ENCODE data around the gene TAAR1.
"Not testable (repeated sequence)": the region's sequence is repeated elsewhere in the genome, so short reads cannot be mapped to it uniquely, and the experiment has no call there.

Gene TAAR1

DNA sequence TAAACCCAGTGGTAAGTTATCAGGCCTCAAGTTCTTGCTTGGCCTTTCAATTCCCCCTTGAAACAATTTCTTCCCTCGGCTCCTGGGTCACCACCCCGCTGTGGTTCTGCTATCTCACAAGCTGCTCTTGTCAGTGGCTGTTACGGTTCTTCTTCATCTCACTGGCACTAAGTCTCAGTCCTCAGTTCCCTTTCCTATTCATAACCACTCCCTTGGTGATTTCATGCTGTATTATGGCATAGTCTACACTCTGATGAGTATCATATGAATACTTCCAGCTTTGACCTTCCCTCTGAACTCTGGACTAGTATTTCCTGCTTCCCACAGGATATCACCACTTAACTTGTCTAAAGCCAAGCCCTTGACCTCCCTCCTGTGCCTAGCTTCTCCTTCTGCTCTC lies 7.9 kb downstream of the TAAR1 start:
- no peak for FAIRE-seq

DNA sequence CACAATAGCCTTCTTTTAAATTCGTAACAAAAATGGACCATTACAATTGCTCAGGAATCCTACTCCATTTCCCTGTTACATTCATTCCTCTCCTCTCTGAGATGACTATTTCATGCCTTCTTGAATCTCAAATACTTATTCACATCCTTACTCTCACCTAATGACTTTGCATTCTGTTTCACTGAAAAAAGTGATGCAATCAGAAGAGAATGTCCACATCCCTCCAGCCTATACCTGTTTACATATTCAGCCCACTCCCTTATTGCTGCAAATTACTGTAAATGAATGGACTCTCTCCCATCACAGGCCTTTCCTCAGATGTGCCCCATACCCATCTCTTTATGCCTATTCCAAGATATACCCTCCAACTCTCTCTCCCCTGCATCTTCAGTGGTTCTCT lies 8.6 kb downstream of the TAAR1 start:
- no peak for FAIRE-seq

DNA sequence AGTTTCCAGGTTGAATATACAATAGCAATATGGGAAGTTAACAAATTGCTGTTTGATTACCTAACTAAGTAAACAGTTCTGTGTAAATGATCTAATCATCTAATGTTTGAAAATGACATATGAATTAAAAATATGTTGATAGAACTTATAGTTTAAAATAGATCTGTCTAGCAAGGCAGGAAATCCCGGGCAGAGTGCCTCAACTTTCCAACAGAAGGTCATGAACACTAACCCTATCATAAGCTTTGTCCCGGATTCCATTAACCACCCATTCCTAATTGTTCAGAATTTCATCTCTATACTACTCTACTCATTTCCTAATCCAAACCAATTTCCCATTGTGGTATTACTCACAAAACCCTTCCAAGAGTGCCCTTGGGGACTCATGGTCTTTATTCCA lies 10.2 kb downstream of the TAAR1 start:
- FAIRE-seq = no peak

DNA sequence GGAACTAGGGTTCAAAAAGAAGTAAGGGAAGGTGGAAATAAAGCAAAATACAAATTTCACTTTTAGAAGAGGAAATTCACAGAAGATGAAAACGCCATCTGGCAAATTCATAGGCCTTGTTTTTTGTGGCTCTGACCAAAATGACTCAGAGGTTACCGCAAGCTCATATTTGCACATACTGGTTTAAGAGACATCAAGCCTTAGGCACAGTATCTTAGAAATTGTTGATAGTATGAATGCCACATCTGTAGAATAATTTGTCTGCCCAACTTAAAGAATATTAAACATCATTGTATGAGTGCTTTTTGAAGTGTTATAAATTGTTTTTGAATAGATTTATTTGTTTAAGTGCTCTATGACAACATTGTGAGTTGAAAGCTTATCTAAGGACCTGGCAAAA lies 10.6 kb downstream of the TAAR1 start:
- no peak for FAIRE-seq

DNA sequence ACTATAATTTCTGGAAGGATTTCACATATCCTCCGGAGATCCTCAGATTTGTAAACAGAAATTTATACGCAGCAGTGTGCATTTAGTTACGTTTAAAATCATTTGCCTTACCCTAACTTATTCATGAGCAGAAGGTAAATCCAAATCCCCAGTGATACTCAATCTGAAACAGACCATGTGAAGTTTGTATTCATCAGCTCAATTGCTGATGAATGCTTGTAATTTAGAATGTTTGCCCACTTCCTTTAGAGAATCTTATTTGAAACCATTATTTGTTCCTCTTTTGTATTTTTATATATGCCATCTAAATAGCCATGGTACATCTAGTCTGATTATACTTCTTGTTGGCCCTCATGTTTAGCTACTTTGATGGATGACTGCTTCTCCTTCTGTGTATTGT lies 15.4 kb downstream of the TAAR1 start:
- no peak for FAIRE-seq

DNA sequence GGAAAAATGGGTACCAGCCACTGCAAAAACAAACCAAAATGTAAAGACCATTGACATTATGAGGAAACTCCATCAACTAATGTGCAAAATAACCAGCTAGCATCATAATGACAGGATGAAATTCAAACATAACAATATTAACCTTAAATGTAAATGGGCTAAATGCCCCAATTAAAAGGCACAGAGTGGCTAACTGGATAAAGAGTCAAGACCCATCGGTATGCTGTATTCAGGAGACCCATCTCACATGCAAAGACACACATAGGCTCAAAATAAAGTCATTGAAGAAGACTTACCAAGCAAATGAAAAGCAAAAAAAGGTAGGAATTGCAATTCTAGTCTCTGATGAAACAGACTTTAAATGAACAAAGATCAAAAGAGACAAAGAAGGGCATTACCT lies 21.8 kb downstream of the TAAR1 start:
- not testable (repeated sequence) for FAIRE-seq

DNA sequence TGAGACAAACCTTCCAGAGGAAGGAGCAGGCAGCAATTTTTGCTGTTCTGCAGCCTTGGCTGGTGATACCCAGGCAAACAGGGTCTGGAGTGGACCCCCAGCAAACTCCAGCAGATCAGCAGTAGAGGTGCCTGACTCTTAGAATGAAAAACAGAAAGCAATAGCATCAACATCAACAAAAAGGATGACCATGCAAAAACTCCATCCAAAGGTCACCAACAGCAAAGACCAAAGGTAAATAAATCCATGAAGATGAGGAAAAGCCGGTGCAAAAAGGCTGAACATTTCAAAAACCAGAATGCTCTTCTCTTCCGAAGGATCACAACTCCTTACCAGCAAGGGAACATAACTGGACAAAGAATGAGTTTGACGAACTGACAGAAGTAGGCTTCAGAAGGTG lies 23.1 kb downstream of the TAAR1 start:
- not testable (repeated sequence) for FAIRE-seq

DNA sequence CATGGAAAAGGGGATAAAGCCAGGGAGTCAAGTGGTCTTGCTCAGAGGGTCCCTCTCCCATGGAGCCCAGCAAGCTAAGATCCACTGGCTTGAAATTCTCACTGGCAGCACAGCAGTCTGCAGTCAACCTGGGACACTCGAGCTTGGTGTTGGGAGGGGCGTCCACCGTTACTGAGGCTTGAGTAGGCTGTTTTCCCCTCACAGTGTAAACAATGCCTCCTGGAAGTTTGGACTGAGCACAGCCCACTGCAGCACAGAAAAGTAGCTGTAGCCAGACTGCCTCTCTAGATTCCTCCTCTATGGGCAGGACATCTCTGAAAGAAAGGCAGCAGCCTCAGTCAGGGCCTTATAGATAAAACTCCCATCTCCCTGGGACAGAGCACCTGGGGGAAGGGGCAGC lies 23.7 kb downstream of the TAAR1 start:
- FAIRE-seq = not testable (repeated sequence)

DNA sequence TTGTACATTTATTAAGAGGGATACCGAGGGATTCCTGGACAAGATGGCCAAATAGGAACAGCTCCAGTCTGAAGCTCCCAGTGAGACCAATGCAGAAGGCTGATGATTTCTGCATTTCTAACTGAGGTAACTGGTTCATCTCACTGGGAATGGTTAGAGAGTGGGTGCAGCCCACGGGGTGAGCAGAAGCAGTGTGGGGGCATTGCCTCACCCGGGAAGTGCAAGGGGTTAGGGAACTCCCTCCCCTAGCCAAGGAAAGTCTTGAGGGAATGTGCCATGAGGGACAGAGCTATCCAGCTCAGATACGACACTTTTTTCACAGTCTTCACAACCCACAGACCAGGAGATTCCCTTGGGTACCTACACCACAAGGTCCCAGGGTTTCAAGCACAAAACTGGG lies 24.2 kb downstream of the TAAR1 start:
- FAIRE-seq = no peak

DNA sequence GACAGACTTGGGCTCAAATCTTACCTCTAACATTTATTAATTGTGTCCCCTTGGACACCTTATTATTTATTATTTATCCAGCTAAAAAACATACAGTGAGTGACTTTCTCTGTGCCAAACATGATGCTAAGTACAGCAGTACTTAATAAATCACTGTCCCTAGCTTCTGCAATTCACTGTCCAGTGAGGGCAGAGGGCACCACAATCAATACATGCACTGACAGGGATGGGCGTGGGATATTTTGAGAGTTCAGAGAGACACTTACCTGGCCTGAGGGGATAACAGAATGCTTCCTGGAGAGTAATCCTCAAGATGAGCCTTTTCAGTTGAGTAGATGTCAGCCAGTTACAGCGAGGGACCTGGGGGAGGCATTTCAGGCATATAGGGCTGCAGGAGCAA lies 25.6 kb downstream of the TAAR1 start:
- no peak for FAIRE-seq

DNA sequence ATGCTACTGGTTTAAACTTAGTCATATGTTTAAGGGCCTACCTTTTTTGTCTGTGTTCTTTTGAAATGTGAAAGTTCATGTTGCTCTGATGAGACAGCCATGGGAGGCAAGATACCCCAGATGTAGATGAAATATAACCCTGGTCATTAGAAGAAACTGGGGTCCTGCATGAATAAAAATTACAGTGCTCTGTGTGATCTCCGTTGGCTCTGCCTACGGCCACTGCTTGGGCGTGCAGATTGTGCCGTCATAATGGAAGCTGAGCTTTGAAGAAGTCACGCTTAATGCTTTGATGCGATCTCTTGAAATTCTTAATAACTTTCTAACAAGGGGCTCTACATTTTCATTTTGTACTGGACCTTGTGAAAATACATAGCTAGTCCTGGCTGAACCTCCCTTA lies 34.8 kb downstream of the TAAR1 start, which contains the start of gene TAAR2:
Gene TAAR2 (minus strand): TSS at position 101 of the 400 bp plus-strand sequence. CDS start 0 bp downstream, at position 101.
- FAIRE-seq = no peak

DNA sequence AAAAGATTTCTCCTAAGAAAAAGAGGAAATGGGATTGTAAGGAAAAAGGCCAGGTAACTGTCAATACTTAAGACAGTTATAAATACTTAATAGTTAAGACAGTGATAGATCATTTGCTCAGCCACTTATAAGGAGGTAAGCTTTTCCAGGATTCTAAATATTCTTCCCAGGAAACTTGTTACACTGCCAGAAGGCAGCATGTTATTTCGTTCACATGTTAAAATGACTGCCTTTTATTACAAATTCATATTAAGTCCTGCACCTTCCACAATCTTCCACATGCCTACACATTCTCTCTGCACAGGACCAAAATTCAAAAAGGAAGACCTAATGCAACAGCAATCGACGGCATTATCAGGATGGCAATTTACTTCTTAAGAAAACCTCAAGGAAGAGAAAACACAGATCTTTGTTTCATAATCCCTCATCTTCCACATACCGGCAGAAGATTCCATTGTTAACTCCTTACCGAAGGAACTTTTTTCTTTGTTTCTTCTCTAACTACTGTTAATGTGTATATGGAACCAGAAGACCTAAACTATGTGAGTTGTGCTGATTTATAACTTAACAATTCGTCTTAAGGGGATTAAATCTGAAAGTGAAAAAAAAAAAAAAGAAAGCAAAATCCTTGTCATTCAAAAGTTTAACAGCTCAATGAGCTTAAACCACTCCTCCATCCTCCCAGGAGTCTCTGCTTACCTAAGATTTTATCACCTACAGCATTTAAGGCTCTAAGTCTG lies 35.7 kb downstream of the TAAR1 start:
- FAIRE-seq = no peak

DNA sequence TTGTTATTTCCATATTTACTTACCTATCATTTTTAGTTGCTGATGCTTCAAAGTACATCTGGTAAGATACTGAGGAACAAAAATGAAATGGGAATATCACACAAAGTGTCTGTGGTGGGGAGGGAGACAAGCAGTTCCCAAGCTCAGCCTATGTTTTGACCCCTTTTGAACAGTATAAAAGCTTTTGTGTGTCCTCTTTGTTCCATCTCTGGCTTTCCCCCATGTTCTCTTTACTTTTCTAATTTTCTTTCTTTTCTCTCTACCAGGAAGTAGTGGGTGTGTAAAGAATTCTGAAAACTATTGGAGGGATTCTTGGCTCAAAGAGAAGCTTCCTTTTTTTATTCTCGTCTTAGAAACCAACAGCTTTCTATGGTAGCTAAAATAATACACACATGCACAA lies 42.3 kb downstream of the TAAR1 start:
- no peak for FAIRE-seq

DNA sequence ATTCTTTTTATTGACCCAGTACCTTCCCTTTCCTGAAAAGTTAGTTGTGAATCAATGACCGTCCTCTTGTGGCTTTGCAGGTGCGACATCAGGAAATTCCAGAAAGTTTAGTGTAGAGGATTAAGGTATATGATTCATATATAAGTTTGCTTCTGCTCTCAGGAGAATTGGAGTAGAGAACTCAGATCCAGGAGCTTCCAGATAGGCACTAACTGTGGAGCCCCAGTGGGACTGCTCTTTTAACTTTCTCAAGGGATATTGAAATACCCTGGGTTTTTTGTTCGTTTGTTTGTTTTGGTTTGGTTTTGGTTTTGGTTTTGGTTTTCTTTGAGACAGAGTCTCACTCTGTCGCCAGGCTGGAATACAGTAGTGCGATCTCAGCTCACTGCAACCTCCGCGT lies 44.4 kb downstream of the TAAR1 start:
- FAIRE-seq = no peak

DNA sequence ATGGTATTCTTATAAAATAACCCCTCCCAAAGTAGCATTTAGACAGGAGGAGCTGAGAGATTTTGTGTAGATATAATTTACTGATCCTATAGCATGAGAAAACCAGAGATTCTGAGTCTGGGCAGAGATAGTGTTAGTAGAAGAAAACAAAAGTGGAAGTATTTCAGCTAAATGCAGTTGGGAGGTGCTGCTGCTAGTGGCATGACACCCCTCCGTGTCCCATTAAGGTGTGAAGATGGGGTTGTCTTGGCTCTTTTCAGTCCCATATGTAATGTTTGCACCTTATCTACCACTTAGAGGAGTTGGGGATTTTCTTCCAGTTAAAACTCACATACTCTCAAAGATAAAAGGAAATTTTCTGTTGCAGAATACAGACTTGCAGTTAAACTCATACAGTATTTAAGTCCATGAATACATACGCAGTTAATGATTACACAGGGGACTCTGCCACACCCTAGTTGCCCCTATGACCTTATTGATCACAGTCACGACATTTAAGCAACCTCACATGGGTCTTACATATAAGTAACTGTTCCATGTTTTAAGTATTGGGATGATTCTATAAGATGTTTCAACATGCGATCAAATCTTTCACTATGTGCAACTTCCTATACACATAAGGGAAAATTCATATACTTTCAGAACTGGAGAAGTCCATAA lies 46.4 kb downstream of the TAAR1 start:
- no peak for FAIRE-seq

DNA sequence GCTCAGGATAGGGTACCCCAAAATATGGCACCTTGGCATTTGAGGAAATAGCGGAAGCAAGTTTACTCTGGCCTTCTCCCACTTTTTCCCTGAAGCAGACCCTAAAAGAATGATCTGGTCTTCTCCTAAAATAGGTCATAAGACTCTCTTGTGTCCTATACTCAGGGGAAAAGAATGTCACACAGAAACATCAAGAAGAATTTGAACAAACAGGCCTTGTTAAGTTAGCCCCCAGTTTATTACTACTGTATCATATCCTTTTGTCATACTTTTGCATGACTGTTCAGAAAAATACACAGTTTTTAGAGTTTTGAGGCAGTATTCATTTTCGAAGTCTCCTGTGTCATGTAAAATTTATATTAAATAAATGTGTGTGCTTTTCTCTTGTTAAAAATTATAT lies 47.4 kb downstream of the TAAR1 start:
- FAIRE-seq = no peak

DNA sequence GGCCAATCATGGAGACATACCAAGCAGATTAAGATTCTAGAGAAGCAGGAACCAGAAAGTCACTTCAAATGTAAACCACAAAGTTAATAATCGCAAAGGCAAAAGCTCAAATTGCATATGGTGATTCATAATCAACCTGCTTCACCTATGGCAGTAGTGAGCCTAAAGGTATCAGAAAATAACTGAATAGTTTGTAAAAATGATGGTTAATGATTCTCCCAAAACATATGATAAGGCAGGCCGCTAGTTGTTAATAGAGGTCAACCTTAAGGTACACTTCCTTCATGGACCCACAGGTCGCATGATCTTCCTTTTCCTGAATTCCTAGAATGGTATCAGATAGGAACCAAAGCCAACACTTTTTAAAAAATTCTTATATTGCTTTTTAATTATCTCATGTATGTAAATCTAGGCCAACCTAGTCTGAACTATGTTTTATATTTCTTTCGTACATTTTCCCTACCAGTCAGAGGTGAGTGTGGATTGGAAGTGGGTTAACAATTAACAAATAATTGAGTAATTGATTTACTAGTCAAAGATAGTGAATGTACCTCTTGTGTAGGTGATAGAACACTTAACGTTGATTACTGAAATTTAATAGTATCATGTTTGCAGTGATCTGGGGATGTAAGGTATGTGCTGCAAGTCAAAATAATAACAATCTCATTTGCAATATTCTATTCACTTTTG lies 51.3 kb downstream of the TAAR1 start:
- no peak for FAIRE-seq

DNA sequence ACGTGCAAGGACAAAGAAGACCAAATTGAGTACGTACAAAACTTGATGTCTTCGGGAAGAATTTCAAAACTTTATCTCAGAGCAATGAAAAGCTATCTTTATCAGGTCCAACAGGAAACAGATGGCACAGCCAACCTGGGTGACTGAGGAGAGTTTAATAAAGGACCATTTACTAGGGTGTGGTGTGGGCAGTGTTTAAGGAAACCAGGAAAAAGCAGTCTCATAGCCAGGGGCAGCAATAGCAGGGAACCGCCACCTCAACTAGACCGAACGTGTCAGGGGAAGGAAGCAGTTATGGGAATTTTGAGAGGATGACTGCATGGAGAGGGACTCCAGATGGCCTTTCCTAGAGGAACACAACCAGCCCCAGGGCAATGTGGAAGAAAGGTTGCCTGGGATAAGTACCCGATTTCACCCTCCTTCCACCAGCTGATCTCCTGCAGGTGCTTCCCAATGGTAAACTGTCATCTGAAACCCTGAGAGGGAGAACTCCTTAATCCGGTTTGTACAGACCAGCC lies 54.3 kb downstream of the TAAR1 start:
- FAIRE-seq = no peak

DNA sequence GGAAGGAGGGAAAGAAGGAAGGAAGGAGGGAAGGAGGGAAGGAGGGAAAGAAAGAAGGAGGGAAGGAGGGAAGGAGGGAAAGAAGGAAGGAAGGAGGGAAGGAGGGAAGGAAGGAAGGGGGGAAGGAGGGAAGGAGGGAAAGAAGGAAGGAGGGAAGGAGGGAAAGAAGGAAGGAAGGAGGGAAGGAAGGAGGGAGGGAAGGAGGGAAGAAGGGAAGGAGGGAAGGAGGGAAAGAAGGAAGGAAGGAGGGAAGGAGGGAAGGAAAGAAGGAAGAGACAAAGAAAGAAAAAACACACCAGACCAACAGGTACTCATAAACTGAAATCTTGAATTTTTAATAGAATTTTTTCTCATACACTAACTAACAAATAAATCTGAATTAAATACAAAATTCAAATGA lies 58.1 kb downstream of the TAAR1 start:
- not testable (repeated sequence) for FAIRE-seq

DNA sequence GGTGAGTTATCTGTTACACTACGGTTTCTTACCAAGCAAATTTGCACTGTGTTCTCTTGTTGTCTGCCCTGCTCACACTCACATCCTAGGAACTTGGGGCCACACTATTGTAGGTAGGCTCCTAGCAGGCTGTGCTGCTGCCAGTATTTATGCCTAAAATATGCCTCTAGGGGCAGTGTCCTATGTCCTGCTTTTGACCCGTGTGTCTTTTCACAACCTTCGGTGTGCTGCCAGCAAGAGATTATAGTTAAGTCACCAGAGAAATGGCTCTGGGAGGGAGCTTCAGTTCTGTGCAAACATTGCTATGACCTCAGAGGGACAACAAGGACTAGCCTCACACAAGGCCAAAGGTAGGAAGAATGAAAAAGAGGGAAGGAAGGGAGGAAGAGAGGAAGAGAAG lies 60.5 kb downstream of the TAAR1 start:
- FAIRE-seq = no peak

DNA sequence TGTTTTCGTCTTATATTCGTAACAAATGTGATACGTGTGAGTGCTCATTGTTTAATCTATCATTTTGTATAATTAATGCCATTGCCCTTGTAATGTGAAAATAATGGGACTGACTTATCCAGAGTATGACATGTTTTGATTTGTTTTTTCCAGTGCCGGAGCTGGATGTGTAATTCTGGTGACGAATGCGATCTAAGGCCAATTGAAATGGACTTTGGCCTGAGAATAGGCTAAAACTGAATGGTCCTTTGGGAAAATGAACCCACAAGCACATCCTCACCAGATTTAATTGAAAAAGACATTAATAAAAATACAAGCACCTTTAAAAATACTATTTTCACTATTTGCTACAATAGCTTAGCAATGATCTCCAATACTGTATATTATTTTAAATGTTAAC lies 62.8 kb downstream of the TAAR1 start:
- FAIRE-seq = no peak
